ENCODE measurements around the gene INSIG1.

The INSIG1 gene

GRCh38 chr7:155263581-155264143 is 34.0 kb upstream of the INSIG1 start:
- H3K27ac ChIP-seq, result no peak overlapping the region
- H3K4me3 ChIP-seq, result no peak overlapping the region

GRCh38 chr7:155265144-155265543 is 32.5 kb upstream of the INSIG1 start:
- no peak overlapping the region for H3K27ac ChIP-seq
- H3K4me3 ChIP-seq, result no peak overlapping the region

DNA sequence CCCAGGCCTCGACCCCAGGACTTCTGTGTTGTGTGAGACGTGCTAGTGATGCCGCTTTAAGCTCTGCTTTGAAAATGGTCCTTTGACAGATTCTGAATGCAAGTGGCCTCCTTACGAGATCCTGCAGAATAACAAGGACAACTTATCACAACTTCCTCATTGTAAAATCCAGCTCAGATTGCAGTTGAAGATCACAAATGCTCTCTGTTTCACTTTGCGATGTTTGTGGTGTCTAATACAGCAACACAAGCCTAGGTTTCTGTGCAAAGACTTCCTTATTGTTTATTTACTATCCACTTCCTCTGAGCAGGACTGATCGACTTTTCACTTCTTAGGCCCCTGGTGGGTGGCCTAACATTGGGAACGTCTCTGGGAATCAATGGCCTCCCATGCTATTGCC is 31.7 kb upstream of the INSIG1 start:
- Histone ChIP-seq H3K27ac (no peak overlapping the region), H3K4me3 (no peak overlapping the region)

GRCh38 chr7:155266440-155266839 is 31.2 kb upstream of the INSIG1 start:
- Histone ChIP-seq H3K4me3 (no peak overlapping the region), H3K27ac (no peak overlapping the region)

GRCh38 chr7:155267023-155267422 is 30.7 kb upstream of the INSIG1 start:
- Histone ChIP-seq H3K27ac (no peak overlapping the region), H3K4me3 (no peak overlapping the region)

DNA sequence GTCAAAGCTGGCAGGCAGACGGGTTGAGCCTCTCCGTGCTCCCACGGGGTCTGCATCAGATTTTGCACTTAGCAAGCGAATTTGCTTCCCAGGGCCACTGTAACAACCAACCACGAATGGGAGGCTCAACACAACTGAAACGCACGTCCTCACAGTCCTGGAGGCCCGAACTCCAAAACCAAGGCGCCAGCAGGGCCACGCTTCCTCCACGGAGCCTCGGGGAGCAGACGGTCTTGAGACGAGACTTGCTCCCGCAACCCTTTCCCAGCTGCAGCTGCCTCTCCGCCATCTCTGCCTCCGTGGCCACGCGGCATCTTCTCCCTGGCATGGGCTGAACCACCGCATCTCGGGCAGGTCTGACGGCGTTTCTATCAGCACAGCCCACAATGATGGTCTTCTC is 30.2 kb upstream of the INSIG1 start:
- H3K4me3 ChIP-seq, result no peak overlapping the region
- no peak overlapping the region for H3K27ac ChIP-seq

DNA sequence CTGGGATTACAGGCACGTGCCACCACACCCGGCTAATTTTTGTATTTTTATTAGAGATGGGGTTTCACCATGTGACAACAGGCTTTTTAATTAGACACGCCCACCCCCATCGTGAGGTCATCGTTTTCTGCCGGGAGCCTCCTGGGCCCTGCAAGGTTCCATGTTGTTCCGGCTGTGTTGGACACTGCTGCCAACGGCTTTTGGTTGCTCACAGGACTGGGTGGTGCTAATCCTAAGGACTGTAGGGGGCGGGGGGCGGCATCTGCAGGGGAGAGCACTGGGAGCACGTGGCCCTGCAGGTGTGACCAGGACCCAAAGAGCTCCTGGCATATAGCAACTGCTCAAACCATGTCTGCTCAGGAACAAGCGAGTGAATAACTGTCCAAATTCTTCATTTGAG is 29.5 kb upstream of the INSIG1 start:
- Histone ChIP-seq H3K27ac (no peak overlapping the region), H3K4me3 (no peak overlapping the region)

DNA sequence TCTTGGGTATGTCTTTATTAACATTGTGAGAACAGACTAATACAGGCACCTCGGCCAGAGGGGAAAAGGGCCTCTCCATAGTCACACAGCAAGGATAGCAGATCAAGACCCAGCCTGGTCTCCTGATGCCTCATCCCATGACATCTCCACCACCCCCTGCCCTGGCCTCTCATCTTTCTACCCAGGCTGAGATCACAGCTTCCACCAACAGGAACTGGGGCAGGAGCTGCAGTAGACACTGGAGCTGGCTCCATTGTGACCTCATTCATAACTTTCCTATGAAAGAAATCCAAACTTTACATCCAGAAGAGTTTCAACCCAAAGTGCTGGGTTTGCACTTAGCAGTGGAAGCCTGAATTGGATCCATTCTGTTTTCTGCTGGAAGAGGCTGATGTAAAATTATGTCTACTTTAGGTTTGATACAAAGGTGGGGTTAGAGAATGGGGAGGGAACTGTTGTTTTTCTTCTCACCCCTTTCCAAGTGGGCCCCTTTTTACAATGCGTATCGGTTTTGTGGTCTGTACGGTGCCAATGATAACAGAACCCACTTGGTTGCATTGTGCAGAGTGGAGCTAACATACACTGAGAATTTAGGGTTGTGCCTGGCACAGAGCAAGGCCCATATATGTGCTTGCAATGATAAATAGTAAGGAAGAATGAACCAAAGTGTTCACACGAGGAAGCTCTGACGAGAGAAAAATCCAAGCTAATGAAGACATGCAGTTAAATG is 28.6 kb upstream of the INSIG1 start:
- no peak overlapping the region for H3K27ac ChIP-seq
- H3K4me3 ChIP-seq, result no peak overlapping the region

DNA sequence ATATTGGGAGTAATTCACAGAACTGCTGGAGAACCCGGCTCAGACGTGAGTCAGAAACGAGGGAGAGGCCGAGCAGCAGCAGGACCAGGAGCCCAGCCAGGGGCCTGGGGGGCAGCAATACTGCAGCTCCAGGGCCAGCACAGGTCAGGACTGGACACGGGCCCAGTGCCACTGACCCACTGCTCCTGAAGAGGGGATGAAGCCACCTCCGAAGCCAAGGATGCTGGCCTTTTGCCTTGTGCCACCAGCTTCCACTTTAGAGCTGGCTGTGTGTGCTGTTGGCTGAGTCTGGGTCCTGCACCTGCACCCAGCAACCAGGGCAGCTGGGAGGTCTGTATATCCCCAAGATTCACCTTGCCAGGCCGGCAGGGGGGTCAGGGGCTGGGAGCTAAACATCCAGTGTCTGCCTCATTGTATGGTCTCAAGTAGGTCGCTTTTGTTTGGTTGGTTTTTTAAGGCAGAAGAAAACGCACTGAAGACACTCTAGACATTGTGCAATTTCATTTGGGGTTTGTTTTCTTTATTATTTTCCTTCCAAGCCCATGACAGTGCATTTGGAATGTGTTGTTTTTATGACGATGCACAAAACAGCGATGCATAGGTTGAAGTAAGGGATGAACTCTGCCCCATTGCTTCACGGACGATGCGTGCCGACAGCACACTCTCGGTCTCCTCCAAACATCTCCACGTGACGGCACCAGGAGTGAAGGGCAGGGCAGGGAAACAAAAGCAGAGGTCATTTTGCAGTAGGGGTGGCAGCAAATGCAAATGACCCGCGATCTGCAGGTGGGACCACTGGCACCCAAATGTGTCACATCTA is 27.7 kb upstream of the INSIG1 start:
- Histone ChIP-seq H3K27ac (no peak overlapping the region), H3K4me3 (no peak overlapping the region)

DNA sequence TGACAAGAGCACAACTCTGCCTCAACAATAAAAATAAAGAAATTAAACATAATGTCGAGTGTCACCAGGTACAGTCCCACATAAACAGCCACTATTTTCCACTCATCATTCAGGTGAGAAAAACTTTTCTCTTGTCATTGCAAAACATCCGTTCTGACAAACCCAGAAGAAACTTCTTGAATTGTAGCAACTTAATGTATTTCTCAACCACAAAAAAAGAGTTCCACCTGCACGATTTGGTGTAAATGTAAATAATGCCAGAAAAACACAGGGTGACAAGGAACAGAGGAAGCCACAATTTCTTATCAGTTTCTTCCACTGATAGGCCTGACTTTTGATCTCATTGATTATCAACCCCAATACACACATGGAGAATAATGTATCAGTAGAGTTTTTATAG is 26.8 kb upstream of the INSIG1 start:
- no peak overlapping the region for H3K4me3 ChIP-seq
- H3K27ac ChIP-seq, result no peak overlapping the region

DNA sequence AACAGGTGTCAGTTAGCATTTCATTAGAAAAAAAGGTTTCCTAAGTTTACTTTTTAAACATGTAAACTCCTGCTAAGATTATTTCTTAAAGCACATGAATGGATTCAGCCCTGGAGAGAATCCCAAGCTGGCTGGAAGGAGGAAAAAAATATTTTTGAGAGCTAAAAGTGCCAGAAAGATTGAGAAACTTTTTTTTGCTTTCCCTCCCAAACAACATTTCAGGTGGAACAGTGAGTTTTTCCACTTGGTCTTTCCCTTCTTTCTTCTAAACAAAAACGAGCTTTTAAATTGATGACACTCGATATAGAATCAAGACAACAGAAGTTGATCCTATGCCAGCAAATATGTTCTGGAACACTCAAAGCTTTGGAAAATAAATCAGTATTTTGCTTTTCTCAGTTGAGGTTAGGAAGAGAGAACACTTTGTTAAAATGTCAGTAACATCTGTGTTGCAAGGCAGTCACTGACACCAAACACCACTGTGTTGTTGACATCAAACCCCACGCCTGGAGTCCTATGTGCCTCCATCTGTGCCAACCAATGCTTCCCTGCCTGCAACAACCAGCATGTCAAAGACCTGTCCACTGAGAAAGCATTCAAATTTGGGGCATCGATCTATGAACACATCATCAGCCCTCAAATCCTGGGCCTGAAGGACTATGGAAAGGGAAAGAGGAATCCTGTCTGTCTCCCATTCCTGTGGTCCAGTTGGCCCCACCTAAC is 22.9 kb upstream of the INSIG1 start:
- H3K4me3 ChIP-seq, result no peak overlapping the region
- no peak overlapping the region for H3K27ac ChIP-seq

- Histone ChIP-seq H3K27ac (no peak overlapping the region), H3K4me3 (no peak overlapping the region)
These were observed 21.5 kb upstream of the INSIG1 start for GRCh38 chr7:155276042-155276799.

- Histone ChIP-seq H3K4me3 (no peak overlapping the region), H3K27ac (no peak overlapping the region)
These were observed 20.8 kb upstream of the INSIG1 start for GRCh38 chr7:155276800-155277375.

- no peak overlapping the region for H3K27ac ChIP-seq
- H3K4me3 ChIP-seq, result no peak overlapping the region
These were observed 20.2 kb upstream of the INSIG1 start for GRCh38 chr7:155277385-155277994.

GRCh38 chr7:155278921-155279320 is 18.8 kb upstream of the INSIG1 start:
- no peak overlapping the region for H3K27ac ChIP-seq
- no peak overlapping the region for H3K4me3 ChIP-seq

GRCh38 chr7:155279787-155280445 is 17.8 kb upstream of the INSIG1 start:
- no peak overlapping the region for H3K4me3 ChIP-seq
- H3K27ac ChIP-seq, result no peak overlapping the region

DNA sequence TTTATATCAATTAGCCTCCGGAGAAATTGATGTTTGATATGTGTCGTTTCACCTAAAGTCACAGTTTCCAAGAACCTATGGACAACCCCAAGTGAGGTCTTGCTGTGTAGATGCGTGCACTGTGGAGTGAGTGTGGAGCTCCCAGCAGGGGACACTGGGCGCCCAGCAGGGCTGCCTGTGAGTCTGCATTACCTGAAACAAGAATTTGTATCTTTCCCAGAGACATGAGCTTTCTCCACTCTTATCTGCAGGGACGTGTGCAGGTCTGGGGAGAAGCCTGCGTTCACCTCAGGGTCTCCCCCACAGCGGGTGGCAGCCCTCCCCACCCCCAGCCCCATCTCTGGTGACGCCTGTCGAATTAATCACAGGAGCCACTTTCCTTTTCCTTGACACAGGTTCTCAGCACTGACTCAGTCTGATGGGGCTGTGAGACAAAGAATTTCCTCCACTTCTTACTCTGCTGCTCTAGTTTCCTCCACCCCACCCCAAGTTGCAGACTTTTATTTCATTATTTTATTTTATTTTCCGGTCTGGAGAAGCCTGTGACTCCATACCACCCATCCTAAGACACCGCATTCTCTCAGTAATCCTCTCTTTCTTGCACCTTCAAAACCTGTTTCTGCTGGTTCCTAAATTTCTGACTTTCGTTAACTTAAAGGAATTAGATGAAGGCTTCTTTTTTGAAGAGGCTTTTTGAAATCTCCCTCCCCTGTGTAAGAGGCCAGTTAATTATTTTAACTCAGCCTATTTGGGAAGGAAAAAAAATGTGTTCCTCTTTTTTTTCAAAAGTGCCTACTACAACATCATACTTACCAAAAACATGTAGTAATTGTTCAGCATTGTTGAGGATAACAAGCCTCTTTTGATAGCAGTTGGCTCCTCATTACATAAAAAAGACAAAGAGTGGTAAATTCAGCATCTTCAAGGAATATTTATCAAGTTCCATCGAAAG is 17.0 kb upstream of the INSIG1 start:
- Histone ChIP-seq H3K27ac (peak overlapping the region in 1 of 21 experiments; percentile 8), H3K4me3 (no peak overlapping the region)
